Sciatic nerve (tissue), 2 donors: ENCODE data around the gene NFAT5. TPM values are rescaled to one million over a fixed set of nuclear protein-coding genes. Genes with fewer than 3 reads are reported as not detected.

Source experiments
- ATAC-seq: fragments of 200-7000 bp; cut with Tn5 transposase; one replicate; pipeline ENCODE4 v1.9.1; 2020; ENCODE audit warnings: mild to moderate bottlenecking, moderate library complexity
- DNase-seq: peaks from one replicate; pipeline ENCODE4 v3.0.0-alpha.2; 2020; ENCODE audit warnings: low spot score
- intact Hi-C: fragments of 100-400 bp; cut with DNase I; formaldehyde crosslinking; loops from one replicate; pipeline ENCODE4 v1.14.2; 2022
- microRNA-seq: library from miRNA; unstranded; fragments of <30 nt; microRNA quantifications from one replicate; pipeline ENCODE4 v1.2.0, GENCODE V29; 2020
- total RNA-seq: library from RNA; stranded (reverse); fragmentation: NEBNext Ultra II Directional; extraction: Animal tissue kit (Norgen Biotek cat#: 25700); gene quantifications from one replicate; pipeline ENCODE4 v1.2.1, GENCODE V29; 2021
- donor health status: DM: no; HTN: no; CAD: no.
- donor health status: DM: no; HTN: no; CAD: no.

NFAT5 gene
- total RNA-seq, 1 donor from 2014 or later: 87.0 TPM

DNA sequence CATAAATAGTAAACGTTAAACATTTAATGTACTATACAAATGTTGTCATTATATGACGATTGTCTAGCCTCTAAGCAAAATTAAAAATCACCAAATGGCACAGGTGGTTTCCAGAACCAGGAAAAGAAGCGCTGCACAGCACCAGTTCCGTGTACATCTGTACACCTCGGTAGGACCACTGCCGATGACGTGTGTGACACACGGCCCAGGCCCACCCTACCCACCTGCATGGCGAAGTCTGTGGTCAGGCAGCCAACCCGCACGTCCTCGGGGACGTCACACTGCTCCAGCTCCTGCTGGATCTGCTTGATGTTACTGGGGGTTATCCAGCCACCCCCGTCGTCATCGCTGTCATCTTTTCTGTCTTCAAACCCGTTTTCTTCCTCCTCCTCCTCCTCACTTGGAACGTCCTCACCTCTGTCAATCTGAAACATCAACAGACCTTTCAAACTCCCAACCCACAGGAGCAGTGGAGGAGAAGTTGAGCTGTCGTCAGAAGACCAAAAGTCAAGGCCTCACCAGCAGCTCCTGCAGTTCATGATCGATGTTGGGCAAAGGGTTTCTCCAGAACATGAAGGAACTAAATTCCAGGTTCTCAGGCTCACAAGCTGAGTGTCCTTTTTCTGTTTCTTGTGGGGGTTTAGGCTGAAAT is 183.1 kb downstream of the NFAT5 start:
- DNase-seq (no peak), ATAC-seq (no peak)
- intact Hi-C loops: no loop called here

- intact Hi-C loops: loop anchor here (2.0 to 10.0 kb wide), 2 partner anchors 45 to 359 kb away; no protein-coding TSS in a partner anchor
Measured at GRCh38 chr16:69754143-69754468, 188.3 kb downstream of the NFAT5 start.

More at GRCh38 chr16:69754143-69754468, 188.3 kb downstream of the NFAT5 start:
- ATAC-seq: no peak
- no peak for DNase-seq

Small RNA genes lying within 50 kb of the gene (microRNA-seq; reads per million reads assigned to microRNA genes)
- 1.8 reads per million for gene MIR1538

Other genes starting within 250 kb of the NFAT5 start
- 6.0 TPM for gene PDF, start 235.4 kb upstream of the NFAT5 start, total RNA-seq
- 36.4 TPM for gene COG8, start 226.4 kb upstream of the NFAT5 start, total RNA-seq
- 10.5 TPM for gene NIP7, start 226.2 kb upstream of the NFAT5 start, total RNA-seq
- not detected for gene TMED6, start 214.2 kb upstream of the NFAT5 start, total RNA-seq
- gene TERF2, start 180.0 kb upstream of the NFAT5 start, total RNA-seq: 42.0 TPM
- 62.5 TPM for gene CYB5B, start 141.3 kb upstream of the NFAT5 start, total RNA-seq
- gene NQO1, start 160.6 kb downstream of the NFAT5 start, total RNA-seq: 58.9 TPM
- 32.6 TPM for gene NOB1, start 189.0 kb downstream of the NFAT5 start, total RNA-seq
- 91.5 TPM for gene WWP2, start 196.4 kb downstream of the NFAT5 start, total RNA-seq